HepG2 (cell line): ENCODE data around the gene ACSS1. TPM values are rescaled to one million over a fixed set of nuclear protein-coding genes. Genes with fewer than 3 reads are reported as not detected.

ENCODE experiments used
- BRD4 ChIP-seq: sonication (generic); formaldehyde crosslinking; IDR thresholded peaks from 2 replicates; pipeline ENCODE4 v1.4.0; 2020; ENCODE audit warnings: missing genetic modification reagents
- HOXA5 ChIP-seq: sonication (generic); formaldehyde crosslinking; IDR thresholded peaks from 2 replicates; pipeline ENCODE4 v1.4.0; 2020; ENCODE audit warnings: missing genetic modification reagents
- IKZF4 ChIP-seq: sonication (generic); formaldehyde crosslinking; IDR thresholded peaks from 2 replicates; pipeline ENCODE4 v1.5.1; 2020; ENCODE audit warnings: borderline replicate concordance, mild to moderate bottlenecking, low read depth, missing genetic modification reagents; ENCODE audit errors: not compliant biosample characterization
- KDM2A ChIP-seq: sonication (generic); formaldehyde crosslinking; IDR thresholded peaks from 2 replicates; pipeline ENCODE4 v1.4.0; 2020; ENCODE audit warnings: low read depth, missing genetic modification reagents, borderline replicate concordance
- PHF5A ChIP-seq: IDR thresholded peaks from one replicate; pipeline ENCODE4 v1.6.1; 2018; ENCODE audit warnings: low read depth, missing genetic modification reagents; ENCODE audit not compliant: unreplicated experiment
- POLR2A ChIP-seq, 2 experiments: IDR thresholded peaks; 2 replicates each; pipeline ENCODE4 v1.6.1; 2011; ENCODE audit warnings: low read depth in 2 of 2, low read length in 2 of 2, mild to moderate bottlenecking in 1 of 2, moderate library complexity in 1 of 2; ENCODE audit not compliant: insufficient read depth in 1 of 2
- RELA ChIP-seq: sonication (generic); formaldehyde crosslinking; IDR thresholded peaks from 2 replicates; pipeline ENCODE4 v1.4.0; 2020; ENCODE audit warnings: missing genetic modification reagents
- SALL1 ChIP-seq: sonication (generic); formaldehyde crosslinking; IDR thresholded peaks from 2 replicates; pipeline ENCODE4 v1.8.0; 2022; ENCODE audit warnings: mild to moderate bottlenecking, missing genetic modification reagents
- SATB2 ChIP-seq: sonication (generic); formaldehyde crosslinking; IDR thresholded peaks from 2 replicates; pipeline ENCODE4 v1.5.0; 2020; ENCODE audit warnings: missing genetic modification reagents
- TBP ChIP-seq: sonication (generic); formaldehyde crosslinking; IDR thresholded peaks from 2 replicates; pipeline ENCODE4 v1.5.0; 2020; ENCODE audit warnings: missing genetic modification reagents
- ZBTB40 ChIP-seq, 2 experiments: fragments of 450-650 bp in 1 of 2; sonication (generic) in 1 of 2; formaldehyde crosslinking in 1 of 2; IDR thresholded peaks; 2 replicates each; pipeline versions ENCODE4 v1.6.1 to v1.8.0; 2016 to 2022; ENCODE audit warnings: antibody characterized with exemption in 1 of 2, mild to moderate bottlenecking in 1 of 2, missing genetic modification reagents in 1 of 2
- ZNF121 ChIP-seq: sonication (generic); formaldehyde crosslinking; IDR thresholded peaks from 2 replicates; pipeline ENCODE4 v1.5.0; 2020; ENCODE audit warnings: mild to moderate bottlenecking, missing genetic modification reagents
- ZNF451 ChIP-seq: sonication (generic); formaldehyde crosslinking; IDR thresholded peaks from 2 replicates; pipeline ENCODE4 v1.5.0; 2020; ENCODE audit warnings: mild to moderate bottlenecking, missing genetic modification reagents
- ZNF746 ChIP-seq: sonication (generic); formaldehyde crosslinking; IDR thresholded peaks from 2 replicates; pipeline ENCODE4 v1.8.0; 2022; ENCODE audit warnings: mild to moderate bottlenecking, missing genetic modification reagents
- polyA plus RNA-seq, 8 experiments: library from polyadenylated mRNA; depleted of rRNA in 3 of 8; stranded (reverse) in 7 of 8; unstranded in 1 of 8; fragments of >200 nt; fragmentation: Illumina TruSeq in 4 of 8; extraction: Trizol in 4 of 8; gene quantifications; 2 replicates each; pipeline versions ENCODE4 v1.2.1 to v1.2.3, GENCODE V29; 2011 to 2016; ENCODE audit warnings: low read depth in 4 of 8, missing spikeins in 1 of 8, mixed read lengths in 1 of 8; ENCODE audit not compliant: insufficient read depth in 1 of 8
- total RNA-seq, 5 experiments: library from RNA; depleted of rRNA; stranded (reverse); fragments of >200 nt; fragmentation: Illumina TruSeq; extraction: Trizol; gene quantifications; 2 replicates each; pipeline ENCODE4 v1.2.3, GENCODE V29; 2016; ENCODE audit warnings: low read depth in 1 of 5
- TF ChIP-seq, protein P1 (sequence below): sonication (generic); formaldehyde crosslinking; IDR thresholded peaks from 2 replicates; pipeline ENCODE4 v1.4.0; 2020; ENCODE audit warnings: mild to moderate bottlenecking, missing genetic modification reagents

The ACSS1 gene
- total and polyA plus RNA-seq, 2 of the 13 experiments (the other 11 are each of a cell fraction or from before 2014, with no cell fraction given) = 15.2 to 41.6 TPM

GRCh38 chr20:25032478-25033264, 25.3 kb downstream of the ACSS1 start (continued):
- peak; percentile 36; the same call in 1 of the 2 replicates for TF ChIP-seq ZNF746 (CRISPR knock-in tag)
- 0 out of 2 replicates have a peak, but pooled peaks have one; percentile 83 for TF ChIP-seq HOXA5 (CRISPR knock-in tag)
- TF ChIP-seq RELA (CRISPR knock-in tag) = peak; percentile 19; the same call in 1 of the 2 replicates
- TF ChIP-seq, protein P1, sequence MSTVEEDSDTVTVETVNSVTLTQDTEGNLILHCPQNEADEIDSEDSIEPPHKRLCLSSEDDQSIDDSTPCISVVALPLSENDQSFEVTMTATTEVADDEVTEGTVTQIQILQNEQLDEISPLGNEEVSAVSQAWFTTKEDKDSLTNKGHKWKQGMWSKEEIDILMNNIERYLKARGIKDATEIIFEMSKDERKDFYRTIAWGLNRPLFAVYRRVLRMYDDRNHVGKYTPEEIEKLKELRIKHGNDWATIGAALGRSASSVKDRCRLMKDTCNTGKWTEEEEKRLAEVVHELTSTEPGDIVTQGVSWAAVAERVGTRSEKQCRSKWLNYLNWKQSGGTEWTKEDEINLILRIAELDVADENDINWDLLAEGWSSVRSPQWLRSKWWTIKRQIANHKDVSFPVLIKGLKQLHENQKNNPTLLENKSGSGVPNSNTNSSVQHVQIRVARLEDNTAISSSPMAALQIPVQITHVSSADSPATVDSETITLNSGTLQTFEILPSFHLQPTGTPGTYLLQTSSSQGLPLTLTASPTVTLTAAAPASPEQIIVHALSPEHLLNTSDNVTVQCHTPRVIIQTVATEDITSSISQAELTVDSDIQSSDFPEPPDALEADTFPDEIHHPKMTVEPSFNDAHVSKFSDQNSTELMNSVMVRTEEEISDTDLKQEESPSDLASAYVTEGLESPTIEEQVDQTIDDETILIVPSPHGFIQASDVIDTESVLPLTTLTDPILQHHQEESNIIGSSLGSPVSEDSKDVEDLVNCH = no peak
- peak; percentile 60 for TF ChIP-seq BRD4 (CRISPR knock-in tag)
- peak in 1 of 2 experiments; percentile 32; a peak in 1 of 4 replicates for TF ChIP-seq POLR2A (IDR thresholded peaks at IDR 0.05; ENCODE audit: insufficient read depth in 1 of 2, low read depth in 2 of 2, low read length in 2 of 2)
- TF ChIP-seq ZBTB40 (IDR thresholded peaks at IDR 0.05) = no peak
- TF ChIP-seq ZBTB40 (CRISPR knock-in tag; IDR thresholded peaks at IDR 0.05) = 0 out of 2 replicates have a peak, but pooled peaks have one; percentile 44
- TF ChIP-seq PHF5A (CRISPR knock-in tag) = no peak
- TF ChIP-seq ZNF451 = no peak
- TF ChIP-seq SATB2 (CRISPR knock-in tag) = 0 out of 2 replicates have a peak, but pooled peaks have one; percentile 67
- peak; percentile 6 for TF ChIP-seq IKZF4 (CRISPR knock-in tag)
- peak; percentile 8; the same call in 1 of the 2 replicates for TF ChIP-seq ZNF121 (CRISPR knock-in tag)
- TF ChIP-seq SALL1 (CRISPR knock-in tag) = peak; percentile 60
- 0 out of 2 replicates have a peak, but pooled peaks have one; percentile 56 for TF ChIP-seq KDM2A (CRISPR knock-in tag)
- TF ChIP-seq TBP = no peak
